NCI-H1092 treated with DMSO at 0.1 percent for 48 hours (cell line): ENCODE data around the gene NDE1.
"Not testable (repeated sequence)": the region's sequence is repeated elsewhere in the genome, so short reads cannot be mapped to it uniquely, and the experiment has no call there.

ENCODE experiments used
- DNase-seq: peaks from one replicate; lab custom pipeline; 2025; lab: John Stamatoyannopoulos, UW

Gene NDE1, protein sequence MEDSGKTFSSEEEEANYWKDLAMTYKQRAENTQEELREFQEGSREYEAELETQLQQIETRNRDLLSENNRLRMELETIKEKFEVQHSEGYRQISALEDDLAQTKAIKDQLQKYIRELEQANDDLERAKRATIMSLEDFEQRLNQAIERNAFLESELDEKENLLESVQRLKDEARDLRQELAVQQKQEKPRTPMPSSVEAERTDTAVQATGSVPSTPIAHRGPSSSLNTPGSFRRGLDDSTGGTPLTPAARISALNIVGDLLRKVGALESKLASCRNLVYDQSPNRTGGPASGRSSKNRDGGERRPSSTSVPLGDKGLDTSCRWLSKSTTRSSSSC

DNA sequence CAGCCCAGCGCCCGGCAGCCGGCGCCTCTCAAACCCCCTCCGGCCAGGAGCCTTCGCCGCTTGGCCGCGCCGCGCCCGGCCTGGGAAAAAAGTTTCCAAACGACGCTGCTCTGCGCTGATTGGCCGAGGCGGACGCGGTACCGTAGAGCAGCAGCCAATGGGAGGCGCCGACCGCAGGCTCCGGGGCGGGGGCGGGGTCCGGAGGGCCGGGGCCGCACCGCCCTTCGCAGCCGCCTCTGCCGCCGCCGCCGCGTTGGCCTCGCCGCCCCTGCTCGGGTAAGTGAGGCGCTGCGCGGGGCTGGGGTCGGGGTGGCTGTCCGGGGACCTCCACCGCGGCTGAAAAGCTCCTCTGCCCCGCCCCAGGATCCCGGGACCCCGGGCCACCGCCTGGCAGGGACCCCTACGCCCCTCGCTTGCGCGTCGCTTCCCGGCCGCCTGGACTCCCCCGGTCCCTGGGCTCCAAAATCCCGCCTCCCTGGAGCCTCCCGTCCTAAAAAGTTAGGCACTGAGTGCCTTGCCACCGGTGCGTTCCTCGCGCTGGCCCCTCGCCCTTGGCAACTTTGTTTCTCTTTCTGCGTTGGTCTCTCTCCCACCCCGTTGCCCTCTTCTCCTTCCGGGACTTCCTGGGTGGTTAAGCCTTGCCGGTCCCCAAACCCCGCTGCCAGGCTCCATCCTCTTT, at the start of gene NDE1:
NDE1 (plus strand) TSS at position 227 of the 679 bp plus-strand sequence. CDS start 14,534 bp downstream, outside the sequence.
- peak; percentile 83 for DNase-seq

DNA sequence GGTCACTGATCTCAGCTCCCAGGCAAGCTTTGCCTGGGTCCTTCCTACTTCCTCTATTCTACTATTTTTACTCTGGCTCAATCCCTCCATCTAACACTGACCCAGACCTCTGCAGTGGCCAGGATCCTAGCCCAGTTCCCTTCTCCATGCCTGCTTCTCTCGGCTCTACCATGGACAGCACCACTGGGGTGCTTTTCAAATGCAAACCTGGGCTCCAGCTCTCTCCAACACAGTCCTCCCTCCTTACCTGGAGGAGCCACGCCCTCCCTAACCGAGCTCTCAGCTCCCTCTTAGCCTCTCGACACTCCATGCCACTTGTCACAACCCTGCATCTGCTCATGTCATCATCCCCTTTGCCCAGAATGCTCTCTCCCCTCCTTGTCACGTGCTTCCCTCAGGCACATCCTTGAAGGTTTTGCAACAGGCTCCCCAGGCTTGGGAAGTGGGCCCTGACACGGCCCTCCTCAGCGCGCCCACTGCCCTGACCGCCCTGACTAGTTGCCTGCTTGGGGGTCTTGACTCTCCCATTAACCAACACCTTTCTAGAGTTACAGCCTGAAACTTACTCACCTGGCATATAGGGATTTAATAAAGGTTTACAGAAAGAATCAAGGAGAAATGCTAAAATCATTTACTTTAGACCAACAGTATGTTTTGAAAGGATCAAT, 48.7 kb upstream of the NDE1 start:
- DNase-seq: no peak

DNA sequence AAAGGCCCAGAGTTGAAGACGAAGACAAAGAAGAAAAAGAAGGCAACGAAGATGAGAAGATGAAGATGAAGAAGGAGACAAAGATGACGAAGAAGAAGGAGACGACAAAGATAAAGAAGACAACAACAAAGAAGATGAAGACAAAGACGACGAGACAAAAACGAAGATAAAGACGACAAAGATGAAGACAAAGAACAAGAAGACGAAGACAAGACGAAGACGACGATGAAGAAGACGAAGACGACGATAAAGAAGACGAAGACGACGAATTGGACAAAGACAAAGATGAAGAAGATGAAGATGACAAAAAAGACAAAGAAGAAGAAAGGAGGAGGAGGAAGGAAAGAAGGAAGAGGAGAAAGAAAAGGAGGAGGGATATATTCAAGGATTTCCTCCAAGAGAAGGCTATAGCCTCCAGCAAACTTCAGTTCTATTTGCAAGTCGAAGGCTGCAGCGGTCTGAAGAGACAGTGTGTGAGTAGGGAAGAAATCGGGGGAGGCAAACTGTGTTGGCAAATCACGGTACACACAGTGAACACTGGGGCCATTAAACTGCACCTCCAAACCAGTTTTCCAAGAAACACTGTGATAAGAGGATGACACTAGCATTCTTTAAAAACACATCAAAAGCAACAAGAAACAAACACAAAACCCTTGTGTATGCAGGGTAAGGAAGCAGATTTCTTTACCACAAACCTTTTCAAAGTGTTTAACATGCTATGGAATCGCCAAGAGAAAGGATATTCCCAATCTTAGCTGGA, 47.6 kb upstream of the NDE1 start:
- DNase-seq: no peak

DNA sequence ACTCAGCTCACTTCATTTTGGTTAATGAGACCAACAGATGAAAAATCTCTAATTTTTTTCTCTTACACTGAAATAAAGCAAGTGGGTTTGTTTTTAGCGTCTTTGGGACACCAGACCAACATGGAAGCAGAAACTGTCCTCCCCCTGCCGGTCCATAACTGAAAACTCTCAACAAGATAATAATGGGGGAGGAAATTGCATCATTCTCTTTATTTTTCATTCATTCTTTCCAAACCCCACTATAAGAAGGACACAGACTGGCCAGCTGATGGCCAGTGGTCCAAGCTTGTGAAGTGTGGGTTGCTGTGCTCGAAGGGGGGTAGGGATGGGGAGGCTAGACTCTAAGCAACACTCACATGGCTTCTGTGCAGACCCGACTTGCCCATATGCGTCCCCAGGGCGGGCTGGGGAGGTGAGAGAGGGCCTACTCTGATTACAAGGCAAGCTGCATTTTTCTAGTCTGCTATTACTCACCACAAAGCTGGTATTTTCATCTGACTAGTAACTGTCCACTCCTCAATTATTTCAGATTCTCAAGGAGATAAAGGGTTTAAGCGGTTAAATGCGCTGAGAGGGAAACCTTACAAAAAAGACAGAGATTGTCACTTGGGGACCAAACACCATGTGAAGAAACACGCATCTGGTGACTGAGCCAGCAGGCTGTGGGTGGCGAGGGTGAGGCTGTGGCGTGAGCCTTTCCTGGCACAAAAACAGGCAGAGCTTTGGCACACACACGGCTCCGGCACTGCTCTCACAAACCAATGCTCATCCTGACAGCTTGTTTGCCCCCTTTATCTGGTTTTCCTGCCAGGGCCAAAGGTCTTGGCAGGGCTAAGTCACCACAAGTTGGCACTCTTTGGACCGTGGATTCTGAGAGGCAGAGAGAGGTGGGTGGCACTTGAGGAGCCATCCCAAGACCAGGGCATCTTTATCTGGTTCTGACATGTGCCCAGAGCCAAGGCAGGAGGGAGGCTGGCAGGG, 45.3 kb upstream of the NDE1 start:
- DNase-seq: no peak

DNA sequence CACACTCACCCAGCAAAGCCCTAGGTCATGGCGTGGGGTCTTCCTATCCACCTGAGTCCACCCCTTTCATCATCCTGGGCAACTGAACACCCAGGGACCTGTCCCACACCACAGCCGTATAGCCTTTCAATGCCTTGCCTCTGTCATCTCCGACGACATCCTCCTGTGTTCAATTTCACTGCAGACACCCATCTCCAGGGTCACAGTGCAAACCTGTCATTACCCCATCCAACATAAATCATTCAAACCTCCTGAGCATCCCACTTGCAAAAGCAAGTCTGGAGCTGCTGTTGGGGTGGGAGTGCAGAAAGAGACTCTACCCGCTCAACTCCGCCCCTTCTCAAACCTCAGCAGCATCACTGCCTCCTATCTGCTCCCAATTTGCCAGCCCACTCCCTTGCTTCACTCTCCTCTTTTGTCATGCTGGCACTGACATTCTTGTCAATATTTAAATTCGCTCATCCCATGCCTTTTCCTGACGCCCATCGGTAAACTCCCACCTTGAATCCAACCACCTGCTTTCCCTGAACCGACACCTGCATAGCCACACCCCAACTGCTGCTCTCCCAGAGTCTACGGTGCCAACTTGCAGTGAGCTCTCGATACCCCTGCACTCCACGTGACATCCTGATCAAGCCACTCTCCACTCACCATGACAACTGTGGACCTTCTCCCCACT, 44.1 kb upstream of the NDE1 start:
- no peak for DNase-seq

DNA sequence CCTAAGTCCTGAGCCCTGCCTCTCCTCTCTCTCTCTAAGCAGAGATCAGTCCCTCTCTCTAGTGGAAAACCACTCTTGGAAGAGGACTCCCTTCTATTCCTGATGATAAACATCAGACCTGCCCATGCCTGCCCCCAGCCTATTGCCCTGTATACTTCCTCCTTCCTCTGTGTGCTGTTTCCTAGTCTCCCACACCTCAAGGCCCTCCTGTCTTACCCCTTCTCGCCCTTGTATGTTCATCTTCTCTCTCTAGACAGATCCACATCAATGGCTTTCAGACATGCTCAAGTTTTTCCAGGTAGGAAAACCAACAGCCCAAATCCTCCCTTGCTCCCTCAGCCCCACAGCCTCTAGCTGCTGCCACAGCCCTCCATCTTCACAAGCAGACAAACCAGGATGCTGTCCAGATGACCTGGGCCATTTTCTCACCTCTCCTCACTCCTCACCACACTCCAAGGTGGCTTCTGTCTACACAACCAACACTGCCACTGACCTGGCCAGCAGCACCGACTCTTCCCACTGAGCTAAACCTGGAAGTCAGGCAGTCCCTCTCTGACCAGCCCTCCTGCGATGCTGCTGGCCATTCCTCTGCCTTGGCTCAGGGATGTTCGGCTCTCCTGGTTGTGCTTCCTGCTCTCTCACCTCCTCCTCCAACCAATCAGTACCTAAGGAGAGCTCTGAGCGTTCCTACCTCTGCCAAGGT, 43.4 kb upstream of the NDE1 start:
- DNase-seq: no peak

DNA sequence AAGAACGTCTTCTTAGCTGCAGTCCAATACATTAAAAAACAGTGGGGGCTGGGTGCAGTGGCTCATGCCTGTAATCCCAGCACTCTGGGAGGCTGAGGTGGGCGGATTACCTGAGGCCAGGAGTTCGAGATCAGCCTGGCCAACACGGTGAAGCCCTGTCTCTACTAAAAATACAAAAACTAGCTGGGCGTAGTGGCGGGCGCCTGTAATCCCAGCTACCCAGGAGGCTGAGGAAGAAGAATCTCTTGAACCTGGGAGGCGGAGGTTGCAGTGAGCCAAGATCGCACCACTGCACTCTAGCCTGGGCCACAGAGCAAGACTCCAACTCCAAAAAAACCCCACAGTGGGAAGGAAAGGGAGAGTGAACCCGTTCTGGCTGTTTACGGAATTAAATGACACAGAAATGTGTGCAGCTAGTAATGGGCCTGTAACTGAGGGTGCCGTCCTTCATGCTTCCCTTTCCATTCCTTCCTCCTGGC, 42.8 kb upstream of the NDE1 start:
- DNase-seq: not testable (repeated sequence)

DNA sequence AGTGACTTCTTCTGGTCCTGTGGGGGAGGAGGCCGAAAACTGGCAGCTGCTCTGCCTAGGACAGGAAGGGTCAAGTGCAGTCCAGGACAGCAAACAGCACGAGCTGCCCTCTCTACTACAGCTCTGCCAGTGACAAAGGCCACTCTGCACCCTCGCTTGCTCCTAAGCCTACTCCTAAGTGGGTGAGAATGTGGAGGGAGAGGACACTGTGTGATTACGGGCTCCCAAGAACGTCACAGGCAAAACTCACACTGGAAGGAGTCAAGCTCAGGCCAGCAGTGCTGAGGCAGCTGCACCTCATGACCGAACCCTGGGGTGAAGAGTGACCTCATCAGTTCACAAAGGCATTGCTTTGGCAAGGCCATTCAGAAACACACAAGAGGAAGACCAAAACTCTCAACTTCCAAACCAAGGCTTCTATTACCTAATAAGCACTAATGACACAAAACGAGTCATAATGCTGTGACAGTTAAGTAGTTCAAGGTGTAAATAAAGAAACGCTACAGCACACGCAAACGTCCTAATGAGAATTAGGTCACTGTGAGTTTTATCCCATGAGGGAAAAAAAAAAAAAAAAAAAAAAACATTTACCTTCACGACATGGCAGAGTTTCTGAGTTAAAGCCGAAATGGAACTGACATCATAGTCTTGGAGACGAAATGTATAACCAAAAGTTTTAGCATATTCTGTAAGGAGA, 42.2 kb upstream of the NDE1 start:
- no peak for DNase-seq

DNA sequence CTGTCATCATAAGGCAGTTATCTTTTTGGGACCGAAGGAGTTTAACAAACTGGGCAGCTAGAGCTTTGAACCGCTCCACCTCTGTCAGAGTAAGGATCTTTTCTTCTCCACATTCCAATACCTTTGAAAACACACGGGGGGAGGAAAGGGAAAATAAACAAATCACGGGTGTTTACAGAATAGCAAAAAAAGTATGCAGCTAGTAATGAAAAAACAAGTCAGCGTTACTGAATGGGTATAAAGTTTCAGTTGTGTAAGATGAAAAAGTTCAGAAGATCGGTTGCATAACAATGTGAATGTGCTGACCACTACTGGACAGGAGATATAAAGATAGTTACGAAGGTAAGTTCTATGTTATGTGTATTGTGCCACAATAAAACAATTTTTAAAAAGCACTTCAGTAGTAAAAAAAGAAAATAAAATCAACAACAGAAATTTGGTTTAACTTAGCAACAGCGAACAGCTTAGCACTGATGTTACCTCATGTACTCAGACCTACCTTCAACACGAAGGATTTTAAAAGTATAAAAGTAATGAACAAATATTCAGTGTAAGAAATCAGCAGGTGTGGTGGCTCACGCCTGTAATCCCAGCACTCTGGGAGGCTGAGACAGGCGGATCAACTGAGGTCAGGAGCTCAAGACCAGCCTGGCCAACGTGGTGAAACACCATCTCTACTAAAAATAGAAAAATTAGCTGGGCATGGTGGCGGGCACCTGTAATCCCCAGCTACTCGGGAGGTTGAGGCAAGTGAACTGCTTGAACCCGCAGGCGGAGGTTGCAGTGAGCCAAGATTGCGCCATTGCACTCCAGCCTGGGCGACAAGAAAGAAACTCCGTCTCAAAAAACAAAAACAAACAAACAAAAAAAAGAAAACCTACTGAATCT, 41.4 kb upstream of the NDE1 start:
- no peak for DNase-seq

DNA sequence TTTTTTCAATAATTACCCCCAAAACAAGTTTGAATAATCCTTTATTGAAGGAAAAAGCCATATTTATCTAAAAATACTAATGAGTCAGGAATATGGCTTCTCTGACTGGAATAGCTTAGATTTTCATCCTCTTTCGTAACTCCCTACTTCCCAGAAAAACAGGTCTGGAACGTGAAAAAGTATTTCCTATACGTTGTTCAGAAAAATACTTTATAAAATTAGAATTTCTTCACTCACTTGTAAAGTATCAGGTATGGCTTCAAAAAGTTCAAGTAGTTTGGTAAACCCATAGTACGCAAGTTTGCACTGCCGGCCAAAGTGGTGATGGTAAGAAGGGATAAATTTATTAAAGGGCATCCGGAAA, 40.8 kb upstream of the NDE1 start:
- DNase-seq: no peak

DNA sequence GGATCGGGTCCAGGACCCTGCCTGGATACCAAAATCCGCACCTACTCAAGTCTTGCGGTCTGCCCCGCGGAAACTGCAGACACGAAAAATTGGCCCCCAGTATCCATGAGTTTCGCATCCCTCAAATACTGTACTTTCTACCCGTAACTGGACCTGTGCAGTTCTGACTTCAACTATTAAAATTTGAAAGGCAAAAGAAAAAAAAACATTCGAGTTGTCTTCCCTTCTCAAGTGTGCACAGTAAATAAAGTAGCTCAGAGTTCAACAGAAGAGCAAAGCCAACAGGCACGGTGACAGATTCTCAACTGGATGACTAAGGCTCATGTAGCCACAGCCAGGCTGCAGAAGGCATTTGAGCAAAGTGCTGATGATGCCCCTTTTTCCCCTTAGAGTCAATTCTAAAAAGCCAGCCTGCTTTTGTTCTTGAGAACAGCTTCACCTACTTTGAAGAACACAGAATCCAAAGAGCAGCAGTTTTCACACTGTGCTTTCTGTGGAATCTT, 39.6 kb upstream of the NDE1 start:
- no peak for DNase-seq

DNA sequence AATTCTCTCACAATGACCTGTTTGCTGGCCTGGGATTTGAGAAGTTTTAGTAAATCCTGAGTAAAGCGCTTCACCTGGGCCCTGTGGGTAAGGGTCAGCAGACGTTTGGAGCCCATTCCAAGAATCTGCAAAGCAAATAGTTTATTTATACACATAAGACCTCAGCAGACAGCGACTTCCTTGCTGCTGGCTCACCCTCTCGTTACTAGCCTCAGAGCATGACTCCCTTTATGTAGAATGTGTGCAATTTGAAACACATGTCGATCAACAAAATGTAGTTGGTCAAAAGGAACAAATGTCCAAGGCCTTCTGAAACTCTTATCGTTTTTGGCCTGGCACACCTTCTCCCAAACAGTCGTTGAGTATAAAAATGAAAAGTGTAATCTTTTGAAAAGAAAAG, 38.4 kb upstream of the NDE1 start:
- no peak for DNase-seq

DNA sequence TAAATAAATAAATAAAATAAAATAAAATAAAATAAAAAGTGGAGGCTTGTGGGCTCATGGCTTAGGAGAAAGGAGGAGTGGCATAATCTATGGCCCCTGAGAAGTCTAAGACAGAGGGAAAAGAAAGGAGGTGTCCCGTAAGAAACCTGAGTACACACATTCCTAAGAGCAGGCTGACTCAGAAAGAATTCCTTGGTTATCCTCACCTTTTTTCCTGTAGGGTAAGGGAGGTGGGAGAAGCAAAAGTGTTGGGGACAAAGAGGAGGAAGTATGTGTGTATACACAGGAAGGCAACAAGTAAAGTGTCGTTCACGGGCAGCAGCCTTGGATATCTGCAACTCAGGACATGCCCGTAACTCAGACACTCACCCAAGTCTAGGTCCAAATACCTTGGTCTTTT, 36.4 kb upstream of the NDE1 start:
- no peak for DNase-seq

DNA sequence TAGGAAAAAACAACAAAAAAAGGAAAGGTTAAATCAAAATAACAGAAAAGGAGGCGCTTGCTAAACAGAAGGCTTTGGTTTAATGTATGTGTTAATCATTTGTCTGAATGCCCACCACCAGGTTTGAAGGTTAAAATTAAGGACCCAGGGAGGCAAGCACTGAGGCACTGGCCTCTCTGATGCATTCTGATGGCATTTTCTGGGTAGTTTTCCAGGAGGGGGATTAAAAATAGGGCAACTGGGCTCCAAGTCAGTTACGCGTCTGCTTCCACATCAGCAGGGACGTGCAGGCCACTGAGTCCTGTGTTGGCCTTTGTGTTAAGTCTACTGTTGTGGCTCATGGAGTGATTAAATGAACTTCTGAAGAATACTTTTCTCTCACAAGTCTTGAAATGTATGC, 34.0 kb upstream of the NDE1 start:
- DNase-seq: no peak

DNA sequence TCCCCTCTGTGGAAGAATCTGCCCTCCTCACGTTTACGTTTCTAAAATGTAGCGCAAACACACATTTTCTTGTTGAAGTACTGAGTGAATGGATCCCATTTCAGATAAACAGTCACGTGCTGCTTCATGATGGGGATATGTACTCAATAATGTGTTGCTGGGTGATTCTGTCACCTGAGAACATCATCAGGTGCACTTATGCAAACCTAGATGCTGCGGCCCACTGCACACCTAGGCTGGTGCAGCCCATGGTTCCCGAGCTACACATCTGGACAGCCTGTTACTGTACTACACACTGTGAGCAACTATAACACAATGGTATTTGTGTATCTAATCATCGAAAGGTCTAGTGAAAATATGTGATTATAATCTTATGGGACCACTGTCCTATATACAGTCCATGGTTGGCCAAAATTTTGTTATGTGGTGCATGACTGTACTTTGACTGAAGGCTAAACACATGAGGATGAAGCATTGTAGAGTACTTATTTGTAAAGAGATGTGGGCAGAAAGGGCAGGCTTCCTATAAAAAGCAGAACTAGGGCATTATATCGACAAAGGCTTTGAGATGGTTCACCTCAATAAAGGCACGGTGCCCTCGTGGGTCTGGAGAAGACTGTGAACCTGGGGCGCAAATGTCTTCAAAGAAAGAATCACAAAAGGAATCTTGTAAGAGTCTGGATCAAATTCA, 33.4 kb upstream of the NDE1 start:
- no peak for DNase-seq

DNA sequence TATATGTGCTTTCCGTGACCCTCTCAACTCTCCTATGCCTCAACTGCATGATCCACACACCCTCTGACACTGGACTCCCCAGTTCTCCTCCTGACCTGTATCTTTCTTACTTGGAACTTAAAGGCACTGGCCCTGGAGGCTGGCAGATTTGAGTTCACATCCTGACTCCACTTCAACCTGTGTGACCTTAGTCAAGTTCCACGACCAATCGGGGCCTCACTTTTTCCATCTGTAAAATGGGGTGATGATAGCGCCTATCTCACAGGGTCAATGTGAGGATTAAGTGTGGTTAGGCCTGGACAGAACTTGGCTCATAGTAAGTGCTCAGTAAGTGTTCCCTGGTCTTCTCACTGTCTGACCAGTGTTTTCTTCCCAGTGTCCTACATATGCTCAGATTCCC, 32.1 kb upstream of the NDE1 start:
- DNase-seq: no peak

DNA sequence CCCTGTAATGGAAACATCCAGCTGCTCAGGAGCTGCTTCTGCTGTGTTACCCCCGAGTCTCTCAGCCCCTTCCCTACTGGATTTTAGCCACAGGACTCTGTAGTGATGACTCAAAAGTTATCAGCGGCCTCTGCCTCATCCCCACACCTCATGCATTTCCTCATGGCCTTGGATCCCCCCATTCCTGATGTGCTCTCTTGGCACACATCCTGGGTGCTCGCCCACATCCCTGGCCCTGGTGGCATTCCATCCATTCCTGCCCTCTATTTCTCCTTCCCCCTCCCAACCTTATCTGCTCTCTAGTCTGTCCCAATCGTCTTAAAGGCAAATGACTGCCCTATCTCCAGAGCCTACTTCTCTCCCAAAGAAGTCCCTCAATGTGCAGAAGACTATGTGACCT, 31.7 kb upstream of the NDE1 start:
- DNase-seq: no peak
